ENCODE results near the gene MLIP. TPM values are rescaled to one million over a fixed set of nuclear protein-coding genes. Genes with fewer than 3 reads are reported as not detected.

Gene MLIP
- total and polyA plus RNA-seq, 9 donors = 0.05 to 1.2 (median 0.40) TPM; not detected in 4

DNA sequence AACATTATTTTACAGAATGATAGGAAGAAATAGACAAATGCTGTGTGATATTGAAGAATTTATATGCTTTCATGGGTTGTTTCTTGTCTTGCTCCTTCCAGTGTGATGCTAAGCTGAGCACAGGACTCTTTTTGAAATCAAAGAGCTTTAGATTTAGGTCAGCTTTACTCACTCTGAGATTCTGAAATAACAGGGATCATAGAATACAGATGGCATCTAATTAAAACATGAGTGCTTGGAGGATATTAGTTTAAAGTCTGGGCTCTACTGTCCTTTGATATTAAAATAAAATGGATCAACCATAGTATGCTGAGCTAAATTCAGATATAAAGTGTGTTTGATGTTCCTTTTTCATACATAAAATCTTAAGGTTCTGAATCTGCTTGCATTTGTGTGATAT lies 29.6 kb downstream of the MLIP start:
- Histone ChIP-seq H3K27ac (no peak overlapping the region), H3K36me3 (no peaks in the 10 kb centered on the region), H3K4me1 (ENCODE audit: insufficient read depth) (no peaks in the 10 kb centered on the region), H3K9me3 (no peaks in the 10 kb centered on the region), H3K4me3 (no peak overlapping the region), H3K27me3 (no peaks in the 10 kb centered on the region)
- DNase-seq = no peak
- intact Hi-C loops (cut with DNase I) = no loop called here
- TF ChIP-seq, protein P1, sequence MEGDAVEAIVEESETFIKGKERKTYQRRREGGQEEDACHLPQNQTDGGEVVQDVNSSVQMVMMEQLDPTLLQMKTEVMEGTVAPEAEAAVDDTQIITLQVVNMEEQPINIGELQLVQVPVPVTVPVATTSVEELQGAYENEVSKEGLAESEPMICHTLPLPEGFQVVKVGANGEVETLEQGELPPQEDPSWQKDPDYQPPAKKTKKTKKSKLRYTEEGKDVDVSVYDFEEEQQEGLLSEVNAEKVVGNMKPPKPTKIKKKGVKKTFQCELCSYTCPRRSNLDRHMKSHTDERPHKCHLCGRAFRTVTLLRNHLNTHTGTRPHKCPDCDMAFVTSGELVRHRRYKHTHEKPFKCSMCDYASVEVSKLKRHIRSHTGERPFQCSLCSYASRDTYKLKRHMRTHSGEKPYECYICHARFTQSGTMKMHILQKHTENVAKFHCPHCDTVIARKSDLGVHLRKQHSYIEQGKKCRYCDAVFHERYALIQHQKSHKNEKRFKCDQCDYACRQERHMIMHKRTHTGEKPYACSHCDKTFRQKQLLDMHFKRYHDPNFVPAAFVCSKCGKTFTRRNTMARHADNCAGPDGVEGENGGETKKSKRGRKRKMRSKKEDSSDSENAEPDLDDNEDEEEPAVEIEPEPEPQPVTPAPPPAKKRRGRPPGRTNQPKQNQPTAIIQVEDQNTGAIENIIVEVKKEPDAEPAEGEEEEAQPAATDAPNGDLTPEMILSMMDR (IDR thresholded peaks at IDR 0.05) = no peak
- TF ChIP-seq POLR2A (IDR thresholded peaks at IDR 0.05) (no peak), EP300 (IDR thresholded peaks at IDR 0.05) (no peak)

DNA sequence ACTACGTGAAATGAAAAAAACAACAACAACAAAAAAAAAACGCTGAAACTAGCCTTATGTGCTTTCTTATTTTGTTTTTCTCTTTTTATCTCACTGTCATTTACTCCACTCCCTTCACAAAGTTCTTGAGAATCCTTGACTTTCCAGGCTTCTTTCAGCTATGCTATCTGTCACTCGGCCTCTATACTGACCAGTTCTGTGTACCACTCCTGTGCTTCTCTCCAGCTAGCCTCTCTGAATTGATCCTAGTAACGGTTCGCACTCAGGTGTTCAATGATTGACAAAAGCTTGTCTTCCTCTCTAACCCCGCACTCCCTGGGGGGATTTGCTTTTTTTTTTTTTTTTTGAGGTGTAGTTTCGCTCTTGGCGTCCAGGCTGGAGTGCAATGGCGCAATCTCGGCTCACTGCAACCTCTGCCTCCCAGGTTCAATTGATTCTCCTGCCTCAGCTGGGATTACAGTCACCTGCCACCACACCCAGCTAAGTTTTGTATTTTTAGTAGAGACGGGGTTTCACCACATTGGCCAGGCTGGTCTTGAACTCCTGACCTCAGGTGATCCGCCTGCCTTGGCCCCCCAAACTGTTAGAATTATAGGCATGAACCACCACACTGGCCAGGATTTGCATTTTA lies 31.8 kb downstream of the MLIP start:
- H3K4me1 ChIP-seq (ENCODE audit: insufficient read depth) = no peaks in the 10 kb centered on the region
- H3K27me3 ChIP-seq = no peaks in the 10 kb centered on the region
- H3K9me3 ChIP-seq = no peaks in the 10 kb centered on the region
- WGBS, 3 donors = 82 to 90% (median 86%) methylated on average over 12 of the region's 12 CpGs
- TF ChIP-seq, protein P1 (IDR thresholded peaks at IDR 0.05) = no peak
- TF ChIP-seq POLR2A (IDR thresholded peaks at IDR 0.05) (no peak), EP300 (IDR thresholded peaks at IDR 0.05) (no peak)
- no peaks in the 10 kb centered on the region for H3K36me3 ChIP-seq
- no peak overlapping the region for H3K4me3 ChIP-seq
- no peak overlapping the region for H3K27ac ChIP-seq
- no peak for DNase-seq
- intact Hi-C loops (cut with DNase I) = no loop called here

DNA sequence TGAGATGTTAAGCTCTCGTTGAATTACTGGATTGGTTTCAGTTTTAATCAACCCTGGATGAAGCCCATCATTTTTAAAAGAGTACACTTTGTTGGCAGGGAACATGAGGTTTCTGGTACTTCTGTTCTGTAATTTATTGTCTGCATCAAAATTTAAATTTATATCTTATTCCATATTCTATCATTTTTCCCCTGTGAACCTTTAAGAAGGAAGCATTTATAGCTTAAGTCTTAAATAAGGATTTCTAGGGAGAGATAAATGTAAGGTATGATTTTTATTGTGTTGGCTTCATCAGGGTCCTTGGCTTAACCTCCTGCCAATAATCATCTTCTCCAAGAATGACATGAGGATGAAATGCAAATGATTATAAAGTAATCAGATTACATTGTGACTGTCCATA lies 40.6 kb downstream of the MLIP start:
- TF ChIP-seq, protein P1 (IDR thresholded peaks at IDR 0.05) = no peak
- TF ChIP-seq POLR2A (IDR thresholded peaks at IDR 0.05) = no peak
- TF ChIP-seq EP300 (IDR thresholded peaks at IDR 0.05) = no peak
- Histone ChIP-seq H3K36me3 (no peaks in the 10 kb centered on the region), H3K4me3 (no peak overlapping the region), H3K27ac (no peak overlapping the region), H3K27me3 (no peaks in the 10 kb centered on the region), H3K4me1 (ENCODE audit: insufficient read depth) (no peaks in the 10 kb centered on the region), H3K9me3 (no peaks in the 10 kb centered on the region)
- WGBS, 3 donors = 23 to 34% (median 26%) methylated on average over 1 of the region's 1 CpG
- DNase-seq = no peak
- intact Hi-C loops (cut with DNase I) = no loop called here

DNA sequence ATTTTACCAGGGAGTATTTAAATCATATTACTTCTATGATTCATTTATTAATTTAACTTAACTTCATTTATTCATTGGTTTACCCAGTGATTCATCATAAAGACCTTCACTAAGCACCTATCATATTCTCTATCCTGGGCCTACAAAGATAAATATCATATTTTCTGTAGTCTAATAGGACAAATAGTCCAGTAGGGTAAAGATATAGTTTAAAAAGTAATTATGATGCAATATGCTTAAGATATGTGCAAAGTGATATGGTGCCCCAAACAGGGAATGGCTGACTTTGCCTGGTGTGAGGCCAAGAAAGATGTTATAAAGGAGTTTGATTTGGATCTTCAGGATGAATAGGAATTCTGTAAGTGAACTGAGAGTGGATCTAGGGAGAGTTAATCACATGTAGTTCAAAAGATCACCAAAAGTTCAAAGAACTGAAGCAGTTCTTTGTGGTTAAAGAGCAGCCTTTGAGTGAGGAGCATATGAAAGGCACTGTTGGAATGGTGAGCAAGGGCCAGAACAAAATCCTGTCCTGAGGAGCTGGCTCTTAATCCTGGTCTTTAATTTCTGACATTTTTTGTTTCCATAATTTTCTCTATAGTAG lies 45.5 kb downstream of the MLIP start:
- Histone ChIP-seq H3K27ac (no peak overlapping the region), H3K9me3 (no peaks in the 10 kb centered on the region), H3K36me3 (no peaks in the 10 kb centered on the region), H3K4me3 (no peak overlapping the region), H3K4me1 (ENCODE audit: insufficient read depth) (no peaks in the 10 kb centered on the region), H3K27me3 (no peaks in the 10 kb centered on the region)
- no peak for DNase-seq
- intact Hi-C loops (cut with DNase I) = no loop called here
- TF ChIP-seq, protein P1 (IDR thresholded peaks at IDR 0.05) = no peak
- TF ChIP-seq EP300 (IDR thresholded peaks at IDR 0.05) (no peak), POLR2A (IDR thresholded peaks at IDR 0.05) (no peak)
